Measurements from ENCODE around the gene ZBTB40.

- no peak for TF ChIP-seq CTCF (conservative IDR thresholded peaks at IDR 0.05; ENCODE audit: low read length)
- no peak for TF ChIP-seq EZH2phosphoT487 (IDR thresholded peaks at IDR 0.05; ENCODE audit: borderline replicate concordance)
Observed at GRCh38 chr1:22487781-22488180, 36.1 kb downstream of the ZBTB40 start.
